GM23338 (cell line): ENCODE measurements around the gene HS6ST2.

Experiments used
- CREB1 ChIP-seq: fragments of 250-450 bp; sonication (Bioruptor Pico); IDR thresholded peaks from 2 replicates; pipeline ENCODE4 v1.5.0; 2020; ENCODE audit warnings: low read depth, mild to moderate bottlenecking, moderate library complexity
- CTCF ChIP-seq, 2 experiments: fragments of 200-600 bp in 1 of 2; sonication (generic) in 1 of 2; conservative IDR thresholded peaks; 2 replicates each; pipeline versions ENCODE4 v1.5.1 to v1.6.1; 2016 to 2017; ENCODE audit warnings: antibody characterized with exemption in 2 of 2, low read depth in 2 of 2, mild to moderate bottlenecking in 2 of 2, moderate library complexity in 1 of 2
- ETS1 ChIP-seq: IDR thresholded peaks from 2 replicates; pipeline ENCODE4 v1.6.1; 2016; ENCODE audit warnings: antibody characterized with exemption
- EZH2 ChIP-seq: fragments of 200-600 bp; sonication (generic); IDR thresholded peaks from one replicate; pipeline ENCODE4 v1.8.0; 2017; ENCODE audit warnings: antibody characterized with exemption, mild to moderate bottlenecking, low read depth; ENCODE audit not compliant: unreplicated experiment
- EZH2phosphoT487 ChIP-seq: fragments of 200-600 bp; sonication (generic); IDR thresholded peaks from one replicate; pipeline ENCODE4 v1.8.1; 2018; ENCODE audit warnings: antibody characterized with exemption; ENCODE audit not compliant: unreplicated experiment
- JUNB ChIP-seq: IDR thresholded peaks from one replicate; pipeline ENCODE4 v1.6.1; 2016; ENCODE audit warnings: antibody characterized with exemption; ENCODE audit not compliant: unreplicated experiment
- NANOG ChIP-seq: IDR thresholded peaks from 2 replicates; pipeline ENCODE4 v1.6.1; 2016; ENCODE audit warnings: antibody characterized with exemption, borderline replicate concordance
- POLR2AphosphoS5 ChIP-seq: IDR thresholded peaks from 2 replicates; pipeline ENCODE4 v1.6.1; 2016; ENCODE audit warnings: antibody characterized with exemption, low read depth
- REST ChIP-seq: IDR thresholded peaks from one replicate; pipeline ENCODE4 v1.6.1; 2018; ENCODE audit warnings: antibody characterized with exemption; ENCODE audit not compliant: unreplicated experiment
- ZNF114 ChIP-seq: fragments of 250-450 bp; sonication (Bioruptor Pico); IDR thresholded peaks from 2 replicates; pipeline ENCODE4 v1.5.0; 2020; ENCODE audit warnings: mild to moderate bottlenecking, moderate library complexity
- ZNF331 ChIP-seq: fragments of 250-450 bp; sonication (Bioruptor Pico); IDR thresholded peaks from 2 replicates; pipeline ENCODE4 v1.5.0; 2020; ENCODE audit warnings: low read depth, mild to moderate bottlenecking, moderate library complexity

GRCh38 chrX:132778917-132779316, 179.5 kb downstream of the HS6ST2 start:
- TF ChIP-seq CTCF (conservative IDR thresholded peaks at IDR 0.05; ENCODE audit: low read depth in 2 of 2) (no peak), POLR2AphosphoS5 (no peak), EZH2 (no peak), REST (no peak), EZH2phosphoT487 (no peak), JUNB (no peak), ZNF331 (CRISPR knock-in tag) (no peak), ZNF114 (CRISPR knock-in tag) (no peak), NANOG (no peak), CREB1 (no peak), ETS1 (no peak)
